Ureter (tissue), 1 donor: ENCODE measurements around the gene ACP7. TPM values are rescaled to one million over a fixed set of nuclear protein-coding genes. Genes with fewer than 3 reads are reported as not detected.
"Not testable (repeated sequence)": the region's sequence is repeated elsewhere in the genome, so short reads cannot be mapped to it uniquely, and the experiment has no call there.

Experiments
- DNase-seq: peaks from one replicate; pipeline ENCODE4 v3.0.0-alpha.2; 2020; ENCODE audit warnings: low spot score
- total RNA-seq: library from RNA; stranded (reverse); gene quantifications from one replicate; pipeline ENCODE4 v1.2.4, GENCODE V29; 2023
- donor health status: DM: yes; HTN: yes; CAD: no.

Gene ACP7
- 1.8 TPM for total RNA-seq

GRCh38 chr19:39083983-39084731 lies at the start of gene ACP7:
Gene ACP7, plus strand, starts transcription at chr19:39084368. Its CDS starts 902 bp downstream, at chr19:39085270.
- DNase-seq: no peak

GRCh38 chr19:39036581-39036980 lies 47.6 kb upstream of the ACP7 start:
- no peak for DNase-seq

GRCh38 chr19:39037194-39037593 lies 47.0 kb upstream of the ACP7 start:
- no peak for DNase-seq

GRCh38 chr19:39038098-39038497 lies 46.1 kb upstream of the ACP7 start:
- peak; percentile 72 for DNase-seq

GRCh38 chr19:39045506-39045905 lies 38.7 kb upstream of the ACP7 start:
- DNase-seq: no peak

DNA sequence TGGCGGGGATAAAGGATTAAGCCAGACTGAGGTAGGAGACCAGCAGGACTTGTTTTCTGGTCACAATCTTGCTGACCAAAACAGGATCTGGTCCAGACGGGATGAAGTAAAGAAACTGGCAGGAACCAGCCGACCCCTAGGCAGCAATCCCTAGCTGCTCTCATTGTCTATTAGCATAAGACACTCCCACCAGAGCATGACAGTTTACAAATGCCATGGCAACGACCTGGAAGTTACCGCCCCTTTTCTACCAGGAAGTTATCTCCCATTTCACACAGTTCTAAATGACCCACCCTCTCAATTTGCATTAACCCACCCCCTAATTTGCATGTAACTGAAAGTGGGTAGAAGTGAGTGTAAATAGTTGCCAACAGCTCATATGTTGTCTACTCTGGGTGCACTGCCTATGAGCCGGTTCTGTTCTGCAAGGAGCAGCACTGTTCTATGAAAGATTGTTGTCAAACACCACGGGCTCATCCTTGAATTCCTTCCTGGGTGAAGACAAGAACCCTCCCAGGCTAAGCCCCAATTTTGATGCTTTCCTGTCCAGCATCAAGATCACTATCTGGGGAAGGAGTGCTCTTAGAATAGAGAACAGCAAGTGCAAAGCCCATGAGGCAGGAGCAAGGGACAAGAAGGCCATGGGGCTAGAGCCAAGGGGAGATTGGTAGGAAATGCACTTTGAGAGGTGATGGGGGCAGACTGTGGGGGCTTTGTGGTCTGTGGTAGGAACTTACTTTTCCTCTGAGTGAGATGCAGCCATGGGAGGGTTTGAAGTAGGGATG lies 37.9 kb upstream of the ACP7 start:
- DNase-seq: peak; percentile 45

DNA sequence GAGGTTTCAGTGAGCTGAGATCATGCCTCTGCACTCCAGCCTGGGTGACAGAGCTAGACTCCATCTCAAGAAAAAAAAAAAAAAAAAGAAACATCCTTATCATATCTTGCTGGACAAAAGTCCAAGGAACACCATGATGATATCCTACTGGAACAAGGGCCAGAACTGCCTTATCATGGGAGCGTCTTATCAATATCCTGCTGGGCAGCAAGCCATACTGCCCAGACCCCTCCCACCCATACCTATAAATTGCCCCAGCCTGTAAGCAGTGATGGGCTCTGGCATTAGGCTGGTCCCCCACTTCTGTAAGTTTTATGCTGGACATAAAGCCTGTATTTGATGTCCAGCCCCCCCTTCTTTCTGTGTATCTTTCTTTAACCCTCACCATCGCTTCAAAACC lies 37.1 kb upstream of the ACP7 start:
- DNase-seq: no peak

DNA sequence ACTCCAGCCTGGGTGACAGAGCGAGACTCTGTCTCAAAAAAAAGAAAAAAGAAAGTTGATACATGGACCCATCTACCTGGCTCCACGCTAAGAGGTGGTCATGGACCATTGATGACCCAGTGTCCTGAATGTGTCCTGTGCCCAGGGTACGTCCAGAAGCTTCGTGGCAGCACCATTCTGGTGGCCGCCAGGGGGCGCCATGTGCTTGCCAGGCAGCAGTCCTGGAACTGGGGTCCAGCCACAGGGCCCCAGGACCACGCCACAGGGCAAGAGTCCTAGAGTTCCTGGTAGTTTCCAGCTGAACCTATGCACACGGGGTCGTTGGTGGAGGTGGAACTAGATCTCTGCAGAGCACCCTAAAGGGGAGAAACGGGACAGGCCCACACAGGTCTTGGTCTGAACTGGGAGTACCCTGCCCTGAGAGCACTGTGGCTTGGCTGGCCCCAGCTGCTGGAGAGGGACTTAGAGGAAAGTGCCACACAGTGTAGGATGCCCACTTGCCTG lies 31.9 kb upstream of the ACP7 start:
- peak; percentile 54 for DNase-seq

GRCh38 chr19:39052846-39053245 lies 31.3 kb upstream of the ACP7 start:
- DNase-seq: no peak

DNA sequence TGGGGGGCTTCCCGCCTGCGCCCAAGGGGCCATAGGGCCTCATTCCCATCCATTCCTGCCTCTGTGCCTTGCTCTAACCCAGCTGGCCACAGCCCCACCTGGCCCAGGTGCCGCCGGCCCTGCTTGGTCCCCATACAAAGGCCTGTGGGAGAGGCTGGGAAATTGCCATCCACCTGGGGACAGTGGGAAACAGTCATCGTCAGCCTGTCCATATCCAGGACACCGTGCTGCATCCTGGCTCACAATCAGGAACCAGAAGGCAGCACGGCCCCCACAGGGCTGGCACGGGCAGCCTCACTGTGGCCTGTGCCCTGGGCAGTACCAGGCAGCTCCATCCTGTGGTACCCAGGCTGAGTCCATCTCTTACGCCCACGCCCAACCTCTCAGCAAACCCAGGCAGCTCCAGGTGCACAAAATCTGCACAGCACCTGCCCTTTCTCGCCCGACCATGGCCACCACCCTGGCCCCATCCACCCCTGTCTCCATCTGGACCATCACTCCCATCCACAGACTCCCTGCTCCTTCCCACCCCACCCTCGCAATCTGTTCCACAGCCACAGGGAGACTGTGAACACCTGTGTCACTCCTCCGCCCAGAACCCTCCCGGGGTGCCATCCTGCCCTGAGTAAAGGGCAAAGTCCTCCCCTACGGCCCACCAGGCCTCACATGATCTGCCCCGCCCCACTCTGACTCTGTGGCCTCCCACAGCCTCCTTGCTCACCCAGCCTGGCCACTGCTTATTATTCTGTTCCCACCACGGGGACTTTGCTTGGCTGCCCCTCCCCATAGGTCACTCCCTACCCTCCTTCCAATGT lies 30.7 kb upstream of the ACP7 start:
- no peak for DNase-seq

DNA sequence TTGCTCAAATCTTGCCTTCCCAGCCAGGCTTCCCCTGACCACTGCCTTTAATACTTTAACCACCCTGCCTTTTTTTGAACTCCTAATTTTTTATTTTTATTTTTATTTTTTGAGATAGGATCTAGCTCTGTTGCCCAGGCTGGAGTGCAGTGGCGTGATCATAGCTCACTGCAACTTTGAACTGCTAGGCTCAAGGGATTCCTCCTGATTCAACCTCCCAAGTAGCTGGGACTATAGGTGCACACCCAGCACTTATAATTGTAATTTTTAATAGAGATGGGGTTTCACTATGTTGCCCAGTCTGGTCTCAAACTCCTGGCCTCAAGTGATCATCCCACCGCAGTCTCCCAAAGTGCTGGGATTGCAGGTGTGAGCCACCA lies 30.1 kb upstream of the ACP7 start:
- no peak for DNase-seq

DNA sequence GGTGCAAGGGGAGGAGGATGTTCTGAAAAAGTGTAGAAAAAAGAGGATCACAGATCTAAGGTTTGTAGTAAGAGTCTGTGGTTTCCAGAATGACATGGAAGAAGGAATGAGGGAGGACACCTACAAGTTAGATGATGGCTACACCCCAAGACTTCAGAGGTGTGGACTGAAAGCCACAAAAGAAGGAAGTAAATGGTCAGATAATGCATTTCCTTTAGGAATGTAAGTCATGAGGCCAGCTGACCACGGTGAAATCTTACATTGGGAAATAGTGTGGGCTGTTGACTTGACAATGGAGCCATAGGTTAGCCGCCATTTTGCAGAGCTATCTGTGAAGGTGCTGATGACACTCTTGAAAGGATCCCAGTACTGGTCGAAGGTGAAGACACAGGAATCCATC lies 26.6 kb upstream of the ACP7 start:
- no peak for DNase-seq

GRCh38 chr19:39059302-39059701 lies 24.9 kb upstream of the ACP7 start:
- DNase-seq: no peak

- no peak for DNase-seq
Observed at GRCh38 chr19:39060171-39060570, 24.0 kb upstream of the ACP7 start.

DNA sequence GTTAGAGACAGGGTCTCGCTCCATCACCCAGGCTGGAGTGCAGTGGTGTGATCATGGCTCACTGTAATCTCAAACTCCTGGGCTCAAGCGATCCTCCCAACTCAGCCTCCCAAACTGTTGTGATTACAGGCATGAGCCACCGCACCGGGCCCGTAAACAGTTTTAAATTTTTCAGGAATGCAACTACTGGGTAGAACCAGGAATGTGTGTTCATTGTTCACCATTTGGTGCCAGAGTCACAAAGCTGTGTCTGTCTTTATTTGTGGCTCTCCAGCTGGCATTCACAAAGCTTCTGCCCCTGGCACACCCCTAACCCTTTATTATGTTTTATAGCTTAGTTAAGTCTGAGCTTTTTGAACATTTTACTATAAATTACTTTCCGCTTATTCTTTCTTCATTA lies 19.8 kb upstream of the ACP7 start:
- no peak for DNase-seq

- no peak for DNase-seq
Observed at GRCh38 chr19:39065928-39066327, 18.2 kb upstream of the ACP7 start.

DNA sequence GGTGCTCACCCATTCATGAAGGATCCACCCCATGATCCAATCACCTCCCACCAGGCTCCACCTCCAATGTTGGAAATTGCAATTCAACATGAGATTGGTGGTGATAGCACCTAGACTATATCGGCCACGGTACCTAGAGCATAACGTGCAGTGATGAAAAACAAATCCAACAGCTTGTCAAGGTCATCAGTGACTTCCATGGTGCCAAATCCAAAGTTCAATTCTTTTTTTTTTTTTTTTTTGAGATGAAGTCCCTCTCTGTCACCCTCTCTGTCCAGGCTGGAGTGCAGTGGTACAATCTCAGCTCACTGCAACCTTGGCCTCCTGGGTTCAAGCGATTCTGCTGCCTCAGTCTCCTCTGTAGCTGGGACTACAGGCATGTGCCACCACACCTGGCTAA lies 17.1 kb upstream of the ACP7 start:
- DNase-seq: no peak

GRCh38 chr19:39068259-39068658 lies 15.9 kb upstream of the ACP7 start:
- DNase-seq: not testable (repeated sequence)

- no peak for DNase-seq
Observed at GRCh38 chr19:39070888-39071287, 13.3 kb upstream of the ACP7 start.

- no peak for DNase-seq
Observed at GRCh38 chr19:39074205-39074692, 9.9 kb upstream of the ACP7 start.

- DNase-seq: no peak
Observed at GRCh38 chr19:39074942-39075341, 9.2 kb upstream of the ACP7 start.

DNA sequence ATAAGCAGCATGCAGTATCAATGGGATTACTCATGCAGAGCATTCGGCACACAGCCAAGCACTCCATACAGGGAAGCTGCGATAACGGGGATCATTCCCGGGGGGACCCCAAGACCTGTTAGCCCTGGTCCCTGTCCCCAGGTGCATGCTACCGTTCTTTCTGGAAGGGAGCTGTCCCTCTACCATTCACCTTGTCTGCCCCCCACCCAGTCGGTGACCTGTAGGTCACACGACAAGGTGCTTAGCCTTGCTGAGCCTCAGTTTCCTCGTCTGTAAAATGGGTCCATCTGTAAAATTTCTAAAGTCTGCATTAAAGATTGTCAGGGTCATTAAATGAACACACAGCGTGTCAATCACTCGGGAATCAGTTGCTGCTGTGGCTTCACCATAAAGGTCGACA lies 6.8 kb upstream of the ACP7 start:
- DNase-seq: no peak
